SKM-1 (cell line): ENCODE results near the gene DNAJC27.
"Not testable (repeated sequence)": the region's sequence is repeated elsewhere in the genome, so short reads cannot be mapped to it uniquely, and the experiment has no call there.

ENCODE experiments used
- DNase-seq: peaks from one replicate; lab custom pipeline; 2025; ENCODE audit not compliant: unreplicated experiment; lab: John Stamatoyannopoulos, UW

Gene DNAJC27

DNA sequence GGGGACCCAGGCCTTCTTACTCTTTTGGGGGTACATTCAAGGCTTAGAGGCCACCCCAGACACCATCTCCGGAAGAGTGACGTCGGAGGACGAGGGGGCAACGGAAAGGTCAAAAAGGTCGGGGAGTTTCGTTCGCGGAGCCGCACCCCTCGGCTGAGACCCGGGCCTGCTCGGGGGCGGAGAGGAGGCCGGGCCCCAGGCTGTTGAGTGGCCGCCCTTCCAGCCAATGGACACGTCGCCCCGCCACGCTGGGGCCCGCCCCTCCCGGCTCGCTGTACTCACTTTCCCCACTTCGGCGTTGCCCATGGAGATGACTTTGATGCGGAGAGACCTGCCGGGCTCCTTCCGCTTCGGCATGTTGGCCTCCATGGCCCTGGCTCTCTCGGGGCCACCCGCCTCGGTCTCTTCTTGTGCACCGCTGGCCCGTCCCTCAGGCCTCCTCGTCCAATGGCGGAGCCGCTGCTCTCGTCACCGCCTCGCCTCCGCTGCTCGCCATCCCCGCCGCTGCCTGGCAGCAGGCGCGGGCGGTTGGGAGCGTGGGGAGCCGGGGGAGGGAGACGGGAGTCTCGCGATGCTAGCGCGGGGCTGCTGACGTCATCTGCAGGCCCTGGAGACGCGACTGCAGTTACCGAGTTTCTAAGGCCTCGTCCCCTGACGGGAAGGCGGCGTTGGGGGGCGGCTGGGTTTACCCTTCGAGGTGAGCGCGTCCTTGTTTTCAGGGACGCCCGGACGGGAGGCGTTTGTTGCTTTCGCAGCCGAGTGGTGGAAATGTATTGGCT is at the start of gene DNAJC27:
TSS of gene DNAJC27 (minus strand) at position 420 of the 779 bp plus-strand sequence. CDS start at position 369, 51 bp downstream.
- peak; percentile 83 for DNase-seq

DNA sequence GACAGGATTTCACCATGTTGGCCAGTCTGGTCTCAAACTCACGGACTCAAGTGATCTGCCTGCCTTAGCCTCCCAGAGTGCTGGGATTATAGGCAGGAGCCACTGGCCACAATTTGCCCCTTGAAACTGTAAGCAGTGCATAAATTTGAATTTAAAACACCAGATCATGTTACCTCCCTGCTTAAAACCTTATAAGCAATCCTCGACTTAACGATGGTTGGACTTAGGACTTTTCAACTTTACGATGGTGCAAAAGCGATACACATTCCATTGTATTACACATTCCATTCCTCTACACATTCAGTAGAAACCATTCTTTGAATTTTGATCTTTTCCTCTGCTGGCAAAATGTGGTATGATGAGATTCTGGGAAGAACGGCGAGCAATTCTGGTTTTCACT is 46.9 kb upstream of the DNAJC27 start:
- no peak for DNase-seq

DNA sequence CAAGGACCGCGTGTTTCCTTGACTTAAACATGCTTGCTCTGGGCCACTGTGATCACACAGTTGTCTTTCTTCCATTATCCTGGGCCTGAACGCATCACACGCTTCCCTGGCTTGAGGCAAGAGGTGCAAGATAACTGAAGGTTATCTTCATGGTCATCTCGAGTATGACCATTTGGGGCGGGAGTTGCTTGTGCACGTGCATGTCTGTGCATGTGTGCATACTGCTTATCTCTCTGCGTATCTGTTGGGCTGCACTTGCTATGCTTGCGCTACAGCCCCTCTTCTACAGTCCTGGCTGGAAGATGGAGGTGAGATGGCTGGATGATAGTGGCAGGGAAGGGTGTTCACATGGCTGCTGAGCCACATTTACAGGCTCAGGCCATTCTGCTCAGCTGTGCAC is 42.9 kb upstream of the DNAJC27 start:
- no peak for DNase-seq

DNA sequence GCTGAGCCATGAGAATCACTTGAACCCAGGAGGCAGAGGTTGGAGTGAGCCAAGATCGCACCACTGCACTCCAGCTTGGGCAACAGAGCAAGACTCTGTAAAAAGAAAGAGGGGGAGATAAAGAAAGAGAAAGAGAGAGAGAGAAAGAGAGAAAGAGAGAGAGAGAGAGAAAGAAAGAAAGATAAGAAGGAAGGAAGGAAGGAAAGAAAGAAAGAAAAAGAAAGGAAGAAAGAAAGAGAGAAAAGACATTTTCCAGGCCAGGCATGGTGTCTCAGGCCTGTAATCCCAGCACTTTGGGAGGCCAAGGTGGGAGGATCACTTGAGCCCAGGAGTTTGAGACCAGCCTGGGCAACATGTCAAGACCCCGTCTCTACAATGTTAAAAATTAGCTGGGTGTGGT is 39.6 kb upstream of the DNAJC27 start:
- DNase-seq = not testable (repeated sequence)

DNA sequence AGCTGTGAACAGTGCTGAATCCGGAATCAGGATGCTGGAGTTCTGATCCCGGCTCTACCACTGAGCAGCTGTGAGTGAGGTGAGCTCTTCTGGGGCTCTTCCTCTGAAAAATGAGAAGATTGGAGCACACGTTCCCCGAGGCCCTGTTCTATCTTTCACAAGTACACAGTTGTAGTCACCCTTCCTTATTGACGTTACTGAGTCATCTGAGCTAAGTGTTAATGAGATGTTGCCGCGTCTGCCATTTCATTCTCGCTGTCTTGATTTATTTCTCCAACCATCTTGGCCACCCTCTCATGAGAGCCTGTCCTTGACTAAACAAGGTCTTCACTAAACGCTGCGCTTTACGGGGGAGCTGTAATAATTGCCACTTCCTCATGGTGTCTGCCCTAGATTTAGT is 38.2 kb upstream of the DNAJC27 start:
- DNase-seq = no peak

DNA sequence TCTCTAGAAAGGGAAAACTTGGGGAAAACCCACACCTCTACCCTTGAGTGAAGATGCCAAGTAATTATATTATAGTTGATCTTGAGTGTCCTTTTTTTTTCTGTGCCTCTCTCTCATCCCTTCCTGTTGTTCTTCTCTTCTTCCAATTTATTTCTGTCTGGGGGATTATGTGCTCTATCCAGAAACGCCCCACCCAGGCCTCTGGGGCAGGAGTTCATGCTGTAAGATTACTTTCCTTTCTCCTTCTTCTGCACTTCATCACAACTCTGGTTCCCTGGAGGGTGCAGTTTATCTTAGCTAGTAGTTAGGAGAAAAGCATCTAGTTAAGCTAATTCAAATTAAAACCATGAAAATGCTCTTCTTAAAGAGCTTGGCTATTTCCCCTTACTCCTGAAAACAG is 30.3 kb upstream of the DNAJC27 start:
- DNase-seq = no peak

DNA sequence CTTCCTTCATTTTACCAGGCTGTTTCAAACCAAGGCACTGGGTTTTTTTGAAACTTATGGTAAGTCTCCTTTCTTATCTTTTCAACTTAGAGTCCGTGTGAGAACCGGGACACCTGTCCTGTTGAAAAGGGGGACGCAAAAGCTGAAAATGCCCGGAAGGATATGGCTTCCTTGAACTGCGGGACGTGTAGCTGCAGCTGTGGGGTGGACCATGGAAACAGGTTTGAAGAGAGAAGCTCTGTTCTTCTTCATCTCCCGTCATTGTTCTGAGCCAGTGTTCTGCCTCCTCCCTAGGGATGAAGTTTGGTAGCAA is 29.5 kb upstream of the DNAJC27 start:
- no peak for DNase-seq

DNA sequence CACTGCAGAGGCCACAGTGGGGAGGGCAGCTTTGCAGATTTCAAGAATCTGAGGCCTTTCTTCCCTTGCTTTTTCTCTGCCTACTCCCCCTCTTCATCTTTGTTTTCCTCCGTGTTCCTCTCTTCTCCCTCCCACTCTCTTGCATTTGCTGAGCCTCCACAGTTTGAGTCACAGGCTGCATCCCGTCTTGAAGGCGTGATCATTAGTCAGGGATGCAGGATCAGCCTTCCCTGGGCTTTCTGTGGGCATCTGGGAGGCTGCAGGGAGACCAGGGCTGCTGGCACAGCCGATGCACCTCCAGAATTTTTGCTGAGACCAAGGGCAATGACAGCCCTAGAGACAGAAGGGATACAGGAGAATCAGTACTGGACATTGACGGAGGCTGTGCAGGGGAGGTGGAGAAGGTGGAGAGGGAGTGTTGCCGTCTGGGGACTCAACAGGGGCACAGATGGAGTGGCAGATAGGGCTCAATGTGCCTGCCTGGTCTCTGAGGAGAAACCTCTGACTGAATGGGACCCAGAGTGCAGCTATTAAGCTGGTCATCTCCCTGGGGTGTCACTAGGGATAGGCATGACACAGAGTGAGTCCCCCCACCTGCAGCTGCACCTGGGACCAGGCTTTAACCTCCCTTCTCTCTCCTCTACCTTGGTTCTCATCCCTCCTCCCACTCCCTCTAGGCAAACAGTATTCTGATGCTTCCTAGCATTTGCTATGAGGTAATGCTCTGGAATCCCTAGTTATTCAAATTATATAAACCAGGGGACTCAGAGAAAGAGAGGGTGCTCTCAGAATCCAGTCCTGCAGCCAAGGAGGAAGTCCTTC is 29.0 kb upstream of the DNAJC27 start:
- no peak for DNase-seq

DNA sequence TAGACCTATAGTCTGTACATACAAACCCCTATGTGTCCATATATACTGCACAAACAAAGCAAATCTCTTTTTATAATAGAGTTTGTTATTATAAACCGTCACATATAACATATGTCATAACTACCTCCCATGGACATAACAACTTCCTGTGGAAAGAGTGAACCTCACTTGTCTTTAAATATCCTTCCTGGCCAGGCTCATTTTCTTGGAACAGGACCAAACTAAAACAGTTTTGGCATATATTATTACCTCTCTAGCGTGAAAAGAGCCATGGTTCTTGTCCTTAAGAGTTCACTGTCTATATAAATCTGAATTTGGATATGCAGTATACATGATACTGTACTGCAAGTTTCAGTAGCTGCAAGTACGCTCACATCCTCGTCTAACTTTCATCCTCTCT is 28.3 kb upstream of the DNAJC27 start:
- no peak for DNase-seq

DNA sequence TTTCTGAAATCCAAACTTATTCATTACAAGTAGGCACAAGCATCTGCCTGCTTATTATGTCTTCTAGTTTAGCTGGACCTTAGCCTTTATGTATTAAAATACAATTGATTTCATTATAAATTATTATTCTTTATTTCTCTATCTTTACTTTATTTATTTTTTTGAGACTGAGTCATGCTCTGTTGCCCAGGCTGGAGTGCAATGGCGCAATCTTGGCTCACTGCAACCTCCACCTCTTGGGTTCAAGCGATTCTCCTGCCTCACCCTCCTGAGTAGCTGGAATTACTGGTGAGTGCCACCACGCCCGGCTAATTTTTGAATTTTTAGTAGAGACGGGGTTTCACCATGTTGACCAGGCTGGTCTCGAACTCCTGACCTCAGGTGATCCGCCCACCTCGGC is 27.3 kb upstream of the DNAJC27 start:
- not testable (repeated sequence) for DNase-seq

DNA sequence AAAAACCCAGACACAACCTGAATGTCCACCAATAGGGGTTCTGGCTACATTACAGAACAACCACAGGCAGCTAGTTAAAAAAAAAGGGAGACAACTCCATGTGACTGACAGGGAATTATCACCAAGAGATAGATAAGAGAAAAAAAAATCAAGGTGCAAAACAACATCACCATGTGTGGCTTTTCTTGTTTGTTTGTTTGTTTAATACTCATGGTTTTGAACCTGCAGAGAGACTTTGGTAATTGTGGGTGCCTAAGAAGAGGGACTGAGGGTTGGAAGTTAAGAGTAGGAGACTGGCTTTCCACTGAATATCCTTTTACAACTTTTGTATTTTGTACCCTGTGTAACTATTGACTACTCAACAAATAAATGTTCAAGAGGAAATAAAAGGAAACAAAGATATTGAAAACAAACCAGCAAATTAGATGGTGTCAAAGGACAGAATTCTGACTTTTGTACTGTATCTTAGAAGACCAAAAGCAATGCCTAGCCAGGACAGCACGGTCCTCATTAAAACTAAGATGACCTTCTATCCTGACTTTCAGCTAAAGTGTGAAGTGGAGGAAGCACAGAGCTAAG is 22.5 kb upstream of the DNAJC27 start:
- DNase-seq = no peak

DNA sequence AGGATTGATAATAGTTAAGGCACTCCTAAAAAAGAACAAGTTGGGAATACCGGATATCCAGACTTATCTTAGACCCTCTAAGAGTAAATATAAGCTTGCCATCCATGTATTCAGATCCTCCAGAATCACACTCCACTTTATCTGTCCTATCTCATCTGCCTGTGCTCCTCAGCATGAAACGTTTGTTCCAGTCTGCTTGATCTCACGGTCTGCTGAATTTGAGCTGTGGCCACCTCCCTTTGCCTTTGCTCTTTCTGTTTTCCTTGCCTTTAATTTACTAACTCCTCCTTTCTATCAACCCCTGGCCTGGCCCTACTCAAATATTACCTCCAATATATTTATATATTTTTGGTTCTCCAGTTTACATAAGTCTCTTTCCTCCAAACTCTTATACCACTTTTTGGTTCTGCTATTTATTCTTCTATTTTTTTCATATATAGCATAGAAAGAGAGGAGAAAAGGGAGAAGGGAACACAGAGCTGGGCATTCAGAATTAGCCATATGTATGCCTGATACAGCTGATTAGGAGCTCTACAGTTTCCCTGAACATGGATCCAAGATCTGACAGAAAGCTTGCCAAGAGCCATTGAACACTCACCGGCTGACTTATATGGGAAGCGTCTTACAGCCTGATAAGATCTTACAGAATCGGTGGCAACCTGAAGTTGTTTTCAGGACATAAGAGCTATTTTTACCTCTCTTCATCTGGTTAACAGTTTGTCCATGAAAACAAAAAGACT is 21.8 kb upstream of the DNAJC27 start:
- no peak for DNase-seq

DNA sequence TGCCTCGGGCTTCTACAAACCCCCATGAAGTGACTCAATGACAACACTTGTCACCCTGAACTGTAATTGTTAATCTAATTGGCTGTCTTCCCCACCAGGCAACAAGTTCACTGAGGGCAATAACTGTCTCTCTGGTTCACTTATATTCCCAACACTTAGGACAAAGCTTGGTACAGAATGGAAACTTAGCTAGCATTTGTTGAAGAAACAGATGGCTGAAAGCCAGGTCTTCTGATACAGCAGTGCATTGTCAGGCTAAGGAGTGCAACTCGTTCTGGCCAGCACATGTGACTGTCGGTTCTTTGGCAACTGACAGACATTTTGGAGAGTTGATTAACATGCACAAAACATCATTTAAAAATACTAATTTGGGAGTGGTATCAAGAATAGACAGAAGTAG is 14.6 kb upstream of the DNAJC27 start:
- DNase-seq = no peak

DNA sequence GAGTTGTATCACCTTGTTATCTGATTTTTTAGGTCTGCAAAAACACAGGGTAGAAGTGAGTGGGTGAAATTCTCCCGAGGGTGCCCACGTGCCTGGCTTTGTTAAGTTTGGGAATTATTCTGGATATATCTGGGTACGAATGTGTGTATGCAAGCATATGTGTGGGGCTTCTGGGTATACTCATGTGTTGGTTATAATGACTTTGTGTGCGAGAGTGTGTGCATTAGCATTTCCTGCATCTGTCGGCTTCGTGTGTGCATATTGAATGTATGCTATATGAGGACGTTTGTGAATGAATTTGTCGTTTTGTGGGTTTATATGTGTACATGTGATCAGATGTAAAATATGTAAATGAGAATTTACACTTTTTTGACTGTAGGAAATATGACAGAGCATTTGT is 13.8 kb upstream of the DNAJC27 start:
- DNase-seq = no peak

DNA sequence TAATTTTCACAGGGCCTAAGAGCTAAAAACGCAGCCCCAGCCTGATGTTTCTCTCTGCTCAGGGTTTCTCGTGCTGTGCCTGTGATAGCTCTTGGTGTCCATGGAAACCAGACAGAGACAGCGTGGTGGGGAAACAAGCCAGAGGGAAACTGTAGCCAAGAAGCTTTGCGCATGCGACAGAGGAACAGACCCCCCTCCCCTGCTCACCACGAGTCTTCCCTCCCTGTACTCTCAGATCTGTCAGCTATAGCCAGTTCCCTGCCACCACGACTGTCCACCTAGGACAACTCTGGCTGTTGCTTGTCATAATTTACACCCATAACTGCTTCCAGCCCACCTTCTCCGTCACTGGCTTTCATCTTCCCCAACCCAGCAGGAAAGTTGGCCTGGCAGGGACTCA is 13.2 kb upstream of the DNAJC27 start:
- DNase-seq = no peak

DNA sequence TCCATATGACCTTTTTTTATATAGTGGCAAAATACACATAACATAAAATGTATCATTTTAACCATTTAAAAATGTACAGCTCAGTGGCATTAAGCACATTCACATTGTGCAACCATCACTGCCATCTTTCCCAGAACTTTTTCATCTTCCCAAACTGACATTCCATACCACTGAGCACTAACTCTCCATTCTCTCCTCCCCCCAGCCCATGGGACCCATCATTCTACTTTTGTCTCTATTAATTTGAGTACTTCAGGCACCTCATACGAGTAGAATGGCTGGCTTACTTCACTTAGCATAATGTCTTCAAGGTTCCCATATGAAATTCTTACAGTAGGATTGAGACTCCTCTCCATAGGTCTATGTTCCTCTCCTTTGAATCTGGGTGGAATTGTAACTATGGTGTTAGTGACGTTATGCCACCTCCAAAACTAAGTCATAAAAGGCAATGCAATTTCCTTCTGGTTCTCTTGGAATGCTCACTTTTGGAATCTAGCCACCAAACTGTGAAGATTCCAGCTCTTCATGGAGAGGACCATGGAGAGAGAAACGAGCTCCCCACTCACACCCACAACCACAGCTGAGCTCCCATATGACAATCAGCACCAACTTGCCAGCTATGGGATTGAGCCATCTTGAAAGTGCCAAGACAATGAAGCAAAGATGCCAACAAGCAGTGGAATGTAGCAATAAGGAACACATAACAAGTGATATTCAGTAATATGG is 9.8 kb upstream of the DNAJC27 start:
- DNase-seq = no peak

DNA sequence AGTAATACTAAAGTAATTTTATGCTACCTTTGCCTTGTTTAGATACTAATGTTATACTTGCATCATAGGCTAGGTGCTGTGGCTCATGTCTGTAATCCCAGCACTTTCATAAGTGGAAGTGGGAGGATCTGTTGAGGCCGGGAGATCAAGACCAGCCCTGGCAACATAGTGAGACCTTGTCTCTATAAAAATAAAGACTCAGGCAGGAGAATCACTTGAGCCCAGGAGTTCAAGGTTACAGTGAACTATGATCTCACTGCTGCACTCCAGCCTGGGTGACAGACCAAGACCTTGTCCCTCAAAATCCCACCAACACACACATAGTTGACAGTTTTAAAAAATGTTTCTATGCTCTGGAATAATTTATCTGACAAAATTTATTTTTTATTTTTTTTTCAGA is 6.9 kb upstream of the DNAJC27 start:
- no peak for DNase-seq

DNA sequence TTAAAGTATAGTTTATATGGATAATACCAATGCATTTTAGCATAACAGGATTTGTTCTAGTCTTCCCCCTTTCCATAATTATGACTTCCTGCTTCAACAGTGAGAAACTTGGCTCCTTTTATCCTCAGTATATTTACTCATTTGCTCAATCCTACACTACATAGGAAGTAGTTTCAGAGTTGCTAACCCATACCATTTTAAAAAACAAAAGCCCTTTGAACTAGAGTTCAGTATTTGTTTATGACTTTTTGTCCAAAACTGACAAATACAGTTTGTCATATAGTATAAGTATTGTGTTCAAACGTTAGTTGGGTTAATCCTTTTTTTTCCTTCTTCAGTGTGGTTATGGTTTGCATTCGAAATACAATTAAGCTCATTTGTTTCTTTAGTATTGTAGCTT is 5.9 kb upstream of the DNAJC27 start:
- no peak for DNase-seq

DNA sequence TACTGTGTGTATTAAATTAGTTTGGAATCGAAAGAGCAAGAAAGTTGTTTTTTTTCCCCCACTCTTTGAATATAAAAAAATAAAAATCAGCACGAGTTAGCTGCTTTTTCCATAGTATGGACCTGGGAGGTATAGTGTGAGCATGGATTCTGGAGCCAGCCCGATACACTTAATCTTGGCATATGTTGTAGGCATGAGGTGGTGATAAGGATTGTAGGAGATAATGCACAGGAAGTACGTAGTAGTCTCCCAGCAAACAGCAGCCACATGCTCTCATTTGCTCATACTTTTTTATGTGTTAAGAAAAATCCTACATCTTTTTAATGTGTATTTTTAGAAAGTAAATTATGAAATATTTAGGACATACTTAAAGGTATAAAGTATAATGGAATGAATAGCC is 2.1 kb upstream of the DNAJC27 start:
- DNase-seq = no peak

DNA sequence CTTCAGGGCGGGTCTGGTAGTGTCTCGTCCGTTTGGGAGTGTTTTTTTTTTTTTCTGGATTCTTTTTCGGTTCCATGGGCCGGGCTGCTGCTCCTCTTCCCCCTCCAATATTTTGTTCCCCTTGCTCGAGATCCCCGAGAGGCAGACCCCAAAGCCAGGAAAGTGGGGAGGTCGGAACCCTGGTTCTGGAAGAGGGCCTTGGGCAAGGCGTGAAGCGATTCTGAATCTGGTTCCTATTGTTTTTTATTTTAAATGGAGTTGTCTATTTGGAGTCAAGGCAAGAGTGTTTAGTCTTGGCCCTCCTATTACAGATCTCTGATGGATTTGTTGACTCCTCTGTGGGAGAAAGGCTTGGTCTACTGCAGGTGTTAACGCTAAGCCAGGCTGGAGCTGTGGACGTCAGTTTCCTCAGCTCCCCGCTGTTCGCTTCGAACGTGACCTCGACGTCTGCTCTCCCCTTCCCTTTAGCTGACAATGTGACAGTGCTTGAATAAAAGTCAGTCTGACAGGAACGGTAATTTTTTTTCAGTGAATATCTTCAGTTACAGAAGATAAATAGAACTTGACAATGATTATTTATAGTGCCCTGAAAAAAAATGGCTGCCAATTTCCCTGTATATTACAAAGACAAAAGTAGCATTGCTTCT is 683 bp upstream of the DNAJC27 start:
- peak; percentile 26 for DNase-seq

DNA sequence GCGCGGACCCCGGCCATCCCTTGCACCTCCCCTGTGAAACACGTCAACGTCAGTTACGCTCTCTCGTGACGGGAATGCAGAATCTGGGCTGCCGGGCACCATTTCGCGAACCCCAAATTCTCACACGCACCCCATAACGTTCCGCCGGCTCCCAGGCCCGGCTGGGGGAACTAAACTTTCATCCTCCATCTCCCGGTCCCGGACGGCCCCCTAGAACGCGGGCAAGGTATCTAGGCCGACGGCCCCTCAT is 544 bp downstream of the DNAJC27 start:
- no peak for DNase-seq
